CD14-positive monocyte (primary cell): ENCODE results near the gene GAREM1. TPM values are rescaled to one million over a fixed set of nuclear protein-coding genes. Genes with fewer than 3 reads are reported as not detected.

Source experiments
- DNase-seq, 3 donors: peaks; one replicate each; pipeline ENCODE4 v3.0.0-alpha.2; 2011 to 2022
- H2AFZ ChIP-seq: 2 replicates; pipeline ENCODE4 v1.6.0; 2012; ENCODE audit warnings: mild to moderate bottlenecking, low read depth, low read length, inconsistent platforms; ENCODE audit not compliant: insufficient read depth, poor library complexity, severe bottlenecking
- H3K27ac ChIP-seq, 2 donors: 1 replicate in 1 of 2; 2 replicates in 1 of 2; pipeline ENCODE4 v1.5.1; 2012 to 2013; ENCODE audit warnings: low read length in 2 of 2, control low read depth in 1 of 2, inconsistent platforms in 1 of 2, low read depth in 1 of 2, mild to moderate bottlenecking in 1 of 2
- H3K27me3 ChIP-seq, 2 donors: one replicate each; pipeline versions ENCODE4 v1.6.0 to v1.6.1; 2011 to 2013; ENCODE audit warnings: low read length in 2 of 2; ENCODE audit not compliant: control insufficient read depth in 2 of 2, insufficient read depth in 2 of 2
- H3K36me3 ChIP-seq, 2 donors: replicated peaks in 1 of 2; 1 replicate in 1 of 2; 2 replicates in 1 of 2; pipeline versions ENCODE4 v1.5.1 to v1.6.1; 2012 to 2013; ENCODE audit warnings: low read length in 2 of 2, control low read depth in 1 of 2, inconsistent platforms in 1 of 2, mild to moderate bottlenecking in 1 of 2; ENCODE audit not compliant: insufficient read depth in 2 of 2, control insufficient read depth in 1 of 2
- H3K4me1 ChIP-seq, 2 donors: 1 replicate in 1 of 2; 2 replicates in 1 of 2; pipeline versions ENCODE4 v1.5.1 to v1.6.1; 2012 to 2013; ENCODE audit warnings: low read length in 2 of 2, control low read depth in 1 of 2, inconsistent platforms in 1 of 2, mild to moderate bottlenecking in 1 of 2, moderate library complexity in 1 of 2; ENCODE audit not compliant: insufficient read depth in 2 of 2, control insufficient read depth in 1 of 2
- H3K4me2 ChIP-seq: replicated peaks from 2 replicates; pipeline ENCODE3; 2012; ENCODE audit warnings: low read length, moderate library complexity, mild to moderate bottlenecking; ENCODE audit not compliant: poor library complexity, severe bottlenecking; ENCODE audit errors: extremely low read depth
- H3K4me3 ChIP-seq, 3 experiments: fragments of 200-600 bp in 1 of 3; sonication (generic) in 1 of 3; replicated peaks in 1 of 3; 1 replicate in 2 of 3; 2 replicates in 1 of 3; pipeline ENCODE4 v1.5.1; 2011 to 2013; ENCODE audit warnings: low read length in 3 of 3, mild to moderate bottlenecking in 3 of 3, control low read depth in 2 of 3, low read depth in 2 of 3, inconsistent platforms in 1 of 3, moderate library complexity in 1 of 3
- H3K79me2 ChIP-seq: 2 replicates; pipeline ENCODE4 v1.6.0; 2012; ENCODE audit warnings: mild to moderate bottlenecking, control low read depth, inconsistent platforms, low read length, moderate library complexity; ENCODE audit not compliant: insufficient read depth
- H3K9ac ChIP-seq: 2 replicates; pipeline ENCODE4 v1.6.0; 2017; ENCODE audit warnings: low read length, mild to moderate bottlenecking; ENCODE audit not compliant: insufficient read depth, poor library complexity, severe bottlenecking
- H3K9me3 ChIP-seq, 2 donors: replicated peaks in 1 of 2; 1 replicate in 1 of 2; 2 replicates in 1 of 2; pipeline versions ENCODE4 v1.5.1 to v1.6.1; 2012 to 2013; ENCODE audit warnings: low read length in 2 of 2, control low read depth in 1 of 2; ENCODE audit not compliant: control insufficient read depth in 1 of 2, insufficient read depth in 1 of 2
- H4K20me1 ChIP-seq: 2 replicates; pipeline ENCODE4 v1.6.0; 2012; ENCODE audit warnings: mild to moderate bottlenecking, low read length, control low read depth, moderate library complexity; ENCODE audit not compliant: insufficient read depth
- H3K27ac Mint-ChIP-seq, 7 donors: one replicate each; pipeline ENCODE4 v1.8.0; 2020; ENCODE audit warnings: mild to moderate bottlenecking in 7 of 7, mixed read lengths in 7 of 7, moderate library complexity in 6 of 7, inconsistent platforms in 2 of 7
- H3K27me3 Mint-ChIP-seq, 3 donors: one replicate each; pipeline ENCODE4 v1.8.0; 2021 to 2022; ENCODE audit warnings: low read depth in 3 of 3, mild to moderate bottlenecking in 3 of 3, mixed read lengths in 3 of 3, moderate library complexity in 3 of 3, inconsistent platforms in 1 of 3
- H3K36me3 Mint-ChIP-seq, 2 donors: one replicate each; pipeline ENCODE4 v1.8.0; 2020; ENCODE audit warnings: mixed read lengths in 2 of 2, inconsistent platforms in 1 of 2, mild to moderate bottlenecking in 1 of 2
- H3K4me1 Mint-ChIP-seq: one replicate; pipeline ENCODE4 v1.8.0; 2020; ENCODE audit warnings: mild to moderate bottlenecking, mixed read lengths
- H3K4me3 Mint-ChIP-seq, 2 donors: one replicate each; pipeline ENCODE4 v1.8.0; 2020; ENCODE audit warnings: mild to moderate bottlenecking in 2 of 2, mixed read lengths in 2 of 2, moderate library complexity in 1 of 2
- H3K9me3 Mint-ChIP-seq, 7 donors: one replicate each; pipeline ENCODE4 v1.8.0; 2020 to 2022; ENCODE audit warnings: mixed read lengths in 7 of 7, mild to moderate bottlenecking in 6 of 7, moderate library complexity in 6 of 7, inconsistent platforms in 2 of 7
- CTCF ChIP-seq: fragments of 200-600 bp; IDR thresholded peaks from one replicate; pipeline ENCODE4 v1.8.0; 2022; ENCODE audit warnings: antibody characterized with exemption, mild to moderate bottlenecking
- WGBS: methylation state at CpG from one replicate; pipeline ENCODE4 v1.1.5; 2013; ENCODE audit warnings: missing lambda C conversion rate; ENCODE audit not compliant: insufficient coverage; 5-methylcytosine and 5-hydroxymethylcytosine counted together
- intact Hi-C, 2 donors: fragments of 100-400 bp; cut with micrococcal nuclease; formaldehyde crosslinking; loops; one replicate each; pipeline versions ENCODE4 v1.15.0 to v1.15.1; 2023
- polyA plus RNA-seq, 3 donors: library from polyadenylated mRNA; depleted of rRNA in 1 of 3; unstranded in 2 of 3; stranded (reverse) in 1 of 3; fragments of 300-500 nt in 2 of 3; fragments of >200 nt in 1 of 3; fragmentation: Illumina TruSeq in 2 of 3; gene quantifications; 1 replicate in 2 of 3; 2 replicates in 1 of 3; pipeline ENCODE4 v1.2.3, GENCODE V29; 2012 to 2021

The GAREM1 gene
- polyA plus RNA-seq, 3 donors: 0.24 TPM; not detected in 2

GRCh38 chr18:32271672-32272208 is 198.9 kb downstream of the GAREM1 start:
- Mint-ChIP-seq H3K27me3 (peaks cover 3 to 5% (median 4%) of the 10 kb centered on the region in 3 donors), H3K4me1 (no peaks in the 10 kb centered on the region), H3K27ac (no peak overlapping the region), H3K36me3 (no peaks in the 10 kb centered on the region), H3K4me3 (no peak overlapping the region), H3K9me3 (peaks cover 0 to 4% (median 0%) of the 10 kb centered on the region in 7 donors)
- Histone ChIP-seq H3K27ac (no peak overlapping the region), H3K9me3 (no peaks in the 10 kb centered on the region), H2AFZ (no peak overlapping the region), H3K4me1 (no peaks in the 10 kb centered on the region), H3K9ac (no peak overlapping the region), H3K79me2 (no peaks in the 10 kb centered on the region), H3K36me3 (no peaks in the 10 kb centered on the region), H3K4me3 (no peak overlapping the region), H4K20me1 (no peaks in the 10 kb centered on the region), H3K27me3 (no peaks in the 10 kb centered on the region), H3K4me2 (no peak overlapping the region)
- WGBS: 60% methylated on average over 1 of the region's 5 CpGs
- DNase-seq: no peak
- intact Hi-C loops: no loop called here
- TF ChIP-seq CTCF: peak; percentile 42

DNA sequence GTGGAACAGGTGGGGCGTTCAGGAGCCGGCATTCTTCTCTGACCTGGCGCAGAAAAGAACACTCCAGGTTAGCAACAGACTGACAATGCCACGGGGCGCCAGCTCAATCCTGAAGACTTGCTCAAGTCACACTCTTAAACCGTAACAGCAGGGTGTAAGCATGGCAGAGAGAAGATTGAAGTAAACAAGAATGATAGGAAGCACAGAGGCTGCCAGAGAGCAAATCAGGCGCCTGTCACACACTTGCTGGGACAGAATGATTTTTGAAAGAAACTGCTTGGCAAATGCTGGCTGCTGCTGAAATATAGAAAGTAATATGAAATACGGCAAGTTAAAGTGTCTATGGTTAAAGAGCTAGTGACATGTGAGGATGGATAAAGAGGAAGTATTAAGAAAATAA is 200.3 kb downstream of the GAREM1 start:
- Histone ChIP-seq H3K79me2 (no peaks in the 10 kb centered on the region), H3K4me1 (no peaks in the 10 kb centered on the region), H3K4me2 (no peak overlapping the region), H3K36me3 (no peaks in the 10 kb centered on the region), H4K20me1 (no peaks in the 10 kb centered on the region), H2AFZ (no peak overlapping the region), H3K9me3 (no peaks in the 10 kb centered on the region), H3K4me3 (no peak overlapping the region), H3K27me3 (no peaks in the 10 kb centered on the region), H3K27ac (no peak overlapping the region), H3K9ac (no peak overlapping the region)
- intact Hi-C loops: no loop called here
- peaks cover 2 to 3% (median 2%) of the 10 kb centered on the region in 3 donors for H3K27me3 Mint-ChIP-seq
- no peak for DNase-seq
- WGBS: 85% methylated on average over 4 of the region's 8 CpGs
- no peak overlapping the region for H3K27ac Mint-ChIP-seq
- no peak for TF ChIP-seq CTCF
- H3K4me3 Mint-ChIP-seq: no peak overlapping the region
- H3K9me3 Mint-ChIP-seq: no peaks in the 10 kb centered on the region
- H3K4me1 Mint-ChIP-seq: no peaks in the 10 kb centered on the region
- H3K36me3 Mint-ChIP-seq: no peaks in the 10 kb centered on the region
